H1 (cell line): ENCODE measurements around the gene PTCHD4.

ENCODE experiments used
- CREB1 ChIP-seq: IDR thresholded peaks from 2 replicates; pipeline ENCODE4 v1.6.1; 2012; ENCODE audit warnings: inconsistent platforms
- EZH2 ChIP-seq: fragments of 200-600 bp; sonication (generic); IDR thresholded peaks from 2 replicates; pipeline ENCODE4 v1.7.1; 2012; ENCODE audit warnings: low read depth, mild to moderate bottlenecking, moderate library complexity, low read length, inconsistent platforms; ENCODE audit not compliant: severe bottlenecking
- GABPA ChIP-seq: IDR thresholded peaks from 2 replicates; pipeline ENCODE4 v1.6.1; 2011; ENCODE audit warnings: mild to moderate bottlenecking, low read length, moderate library complexity, borderline replicate concordance; ENCODE audit not compliant: insufficient read depth
- KDM4A ChIP-seq: IDR thresholded peaks from one replicate; pipeline ENCODE4 v1.7.1; 2012; ENCODE audit warnings: low read depth, mild to moderate bottlenecking, moderate library complexity, low read length, inconsistent platforms; ENCODE audit not compliant: severe bottlenecking
- MAFK ChIP-seq: IDR thresholded peaks from 2 replicates; pipeline ENCODE4 v1.6.1; 2012; ENCODE audit warnings: low read depth, mild to moderate bottlenecking, improper control_type of control experiment, low read length
- PHF8 ChIP-seq: fragments of 200-600 bp; sonication (generic); conservative IDR thresholded peaks from 2 replicates; pipeline ENCODE4 v1.7.1; 2012; ENCODE audit warnings: low read depth, mild to moderate bottlenecking, inconsistent platforms, low read length, moderate library complexity
- POLR2A ChIP-seq, 2 experiments: IDR thresholded peaks; 1 replicate in 1 of 2; 2 replicates in 1 of 2; pipeline ENCODE4 v1.6.1; 2011; ENCODE audit warnings: low read depth in 2 of 2, low read length in 2 of 2, mild to moderate bottlenecking in 2 of 2; ENCODE audit errors: control extremely low read depth in 1 of 2
- POLR2AphosphoS5 ChIP-seq: IDR thresholded peaks from 2 replicates; pipeline ENCODE4 v1.6.1; 2011; ENCODE audit warnings: low read depth, low read length
- YY1 ChIP-seq: IDR thresholded peaks from 2 replicates; pipeline ENCODE4 v1.6.1; 2011; ENCODE audit warnings: low read depth, mild to moderate bottlenecking, low read length
- TF ChIP-seq, protein P1 (sequence below), 3 experiments: IDR thresholded peaks; 1 replicate in 2 of 3; 2 replicates in 1 of 3; pipeline versions ENCODE4 v1.5.1 to v1.6.1; 2011; ENCODE audit warnings: low read length in 3 of 3, mild to moderate bottlenecking in 3 of 3, inconsistent platforms in 2 of 3, low read depth in 1 of 3, moderate library complexity in 1 of 3; ENCODE audit not compliant: insufficient read depth in 1 of 3; ENCODE audit errors: control extremely low read depth in 1 of 3
- TF ChIP-seq, protein P2 (sequence below): IDR thresholded peaks from 2 replicates; pipeline ENCODE4 v1.6.1; 2012; ENCODE audit warnings: inconsistent platforms
- TF ChIP-seq, protein P3 (sequence below): IDR thresholded peaks from 2 replicates; pipeline ENCODE4 v1.6.1; 2011; ENCODE audit warnings: low read length, improper control_type of control experiment
- TF ChIP-seq, protein P4 (sequence below): IDR thresholded peaks from 2 replicates; pipeline ENCODE4 v1.6.1; 2012; ENCODE audit warnings: low read length, inconsistent platforms
- TF ChIP-seq, protein P5 (sequence below): IDR thresholded peaks from 2 replicates; pipeline ENCODE4 v1.6.1; 2011; ENCODE audit warnings: low read depth, mild to moderate bottlenecking, low read length; ENCODE audit not compliant: insufficient read depth

DNA sequence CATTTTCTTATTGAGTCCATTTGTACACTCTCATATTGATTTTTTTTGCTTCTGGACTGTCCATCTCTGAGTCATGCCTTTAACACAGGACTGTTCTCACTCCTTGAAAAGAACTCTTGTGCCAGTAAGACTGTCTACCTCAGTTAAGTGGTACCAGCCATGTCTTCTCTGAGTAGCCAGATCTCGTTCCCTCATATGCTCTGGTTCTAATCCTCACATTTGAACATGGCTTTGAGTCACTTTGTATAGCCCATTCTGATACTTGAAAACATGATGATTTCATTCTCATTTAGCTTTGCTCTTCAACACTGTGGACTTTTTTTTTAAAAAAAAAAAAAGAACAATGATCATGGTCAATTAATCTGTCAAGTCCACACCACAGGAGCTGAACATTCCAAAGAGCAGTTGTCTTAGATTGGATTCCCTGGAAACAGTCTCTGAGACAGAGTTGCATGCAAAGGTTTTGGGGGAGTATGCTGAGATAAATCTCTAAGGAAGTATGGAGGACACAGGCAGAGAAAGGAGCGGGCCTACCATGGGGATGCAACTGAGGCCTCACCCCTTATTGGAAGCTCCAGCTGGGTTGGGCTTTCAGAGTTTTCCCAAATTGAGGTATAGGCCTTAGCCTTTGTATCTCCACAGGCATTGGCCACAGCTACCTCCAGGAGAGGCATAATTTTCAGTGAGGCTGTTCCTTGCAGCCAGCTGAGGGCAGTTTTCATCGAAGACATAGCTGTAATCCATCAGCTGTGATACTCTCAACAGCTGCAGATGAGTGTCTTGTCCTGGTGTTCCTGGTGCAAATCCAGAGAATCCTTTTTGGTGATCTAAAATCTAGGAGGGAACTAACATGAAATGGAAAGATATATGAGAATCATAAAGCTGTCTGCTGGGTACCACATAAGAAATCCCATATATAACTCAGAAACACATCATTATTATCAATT is 6.0 kb upstream of the PTCHD4 start:
- TF ChIP-seq MAFK, result no peak
- TF ChIP-seq PHF8, result no peak
- TF ChIP-seq CREB1, result no peak
- TF ChIP-seq, protein P1, sequence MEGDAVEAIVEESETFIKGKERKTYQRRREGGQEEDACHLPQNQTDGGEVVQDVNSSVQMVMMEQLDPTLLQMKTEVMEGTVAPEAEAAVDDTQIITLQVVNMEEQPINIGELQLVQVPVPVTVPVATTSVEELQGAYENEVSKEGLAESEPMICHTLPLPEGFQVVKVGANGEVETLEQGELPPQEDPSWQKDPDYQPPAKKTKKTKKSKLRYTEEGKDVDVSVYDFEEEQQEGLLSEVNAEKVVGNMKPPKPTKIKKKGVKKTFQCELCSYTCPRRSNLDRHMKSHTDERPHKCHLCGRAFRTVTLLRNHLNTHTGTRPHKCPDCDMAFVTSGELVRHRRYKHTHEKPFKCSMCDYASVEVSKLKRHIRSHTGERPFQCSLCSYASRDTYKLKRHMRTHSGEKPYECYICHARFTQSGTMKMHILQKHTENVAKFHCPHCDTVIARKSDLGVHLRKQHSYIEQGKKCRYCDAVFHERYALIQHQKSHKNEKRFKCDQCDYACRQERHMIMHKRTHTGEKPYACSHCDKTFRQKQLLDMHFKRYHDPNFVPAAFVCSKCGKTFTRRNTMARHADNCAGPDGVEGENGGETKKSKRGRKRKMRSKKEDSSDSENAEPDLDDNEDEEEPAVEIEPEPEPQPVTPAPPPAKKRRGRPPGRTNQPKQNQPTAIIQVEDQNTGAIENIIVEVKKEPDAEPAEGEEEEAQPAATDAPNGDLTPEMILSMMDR (IDR thresholded peaks at IDR 0.05; ENCODE audit: control extremely low read depth in 1 of 3, insufficient read depth in 1 of 3, low read depth in 1 of 3, low read length in 3 of 3), result no peak
- TF ChIP-seq YY1, result no peak
- TF ChIP-seq POLR2AphosphoS5, result no peak
- TF ChIP-seq POLR2A (IDR thresholded peaks at IDR 0.05; ENCODE audit: control extremely low read depth in 1 of 2, low read depth in 2 of 2, low read length in 2 of 2), result no peak
- TF ChIP-seq KDM4A, result no peak
- TF ChIP-seq, protein P2, sequence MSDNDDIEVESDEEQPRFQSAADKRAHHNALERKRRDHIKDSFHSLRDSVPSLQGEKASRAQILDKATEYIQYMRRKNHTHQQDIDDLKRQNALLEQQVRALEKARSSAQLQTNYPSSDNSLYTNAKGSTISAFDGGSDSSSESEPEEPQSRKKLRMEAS, result no peak
- no peak for TF ChIP-seq EZH2
- TF ChIP-seq GABPA, result no peak
- TF ChIP-seq, protein P3, sequence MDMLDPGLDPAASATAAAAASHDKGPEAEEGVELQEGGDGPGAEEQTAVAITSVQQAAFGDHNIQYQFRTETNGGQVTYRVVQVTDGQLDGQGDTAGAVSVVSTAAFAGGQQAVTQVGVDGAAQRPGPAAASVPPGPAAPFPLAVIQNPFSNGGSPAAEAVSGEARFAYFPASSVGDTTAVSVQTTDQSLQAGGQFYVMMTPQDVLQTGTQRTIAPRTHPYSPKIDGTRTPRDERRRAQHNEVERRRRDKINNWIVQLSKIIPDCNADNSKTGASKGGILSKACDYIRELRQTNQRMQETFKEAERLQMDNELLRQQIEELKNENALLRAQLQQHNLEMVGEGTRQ, result no peak
- TF ChIP-seq, protein P4, sequence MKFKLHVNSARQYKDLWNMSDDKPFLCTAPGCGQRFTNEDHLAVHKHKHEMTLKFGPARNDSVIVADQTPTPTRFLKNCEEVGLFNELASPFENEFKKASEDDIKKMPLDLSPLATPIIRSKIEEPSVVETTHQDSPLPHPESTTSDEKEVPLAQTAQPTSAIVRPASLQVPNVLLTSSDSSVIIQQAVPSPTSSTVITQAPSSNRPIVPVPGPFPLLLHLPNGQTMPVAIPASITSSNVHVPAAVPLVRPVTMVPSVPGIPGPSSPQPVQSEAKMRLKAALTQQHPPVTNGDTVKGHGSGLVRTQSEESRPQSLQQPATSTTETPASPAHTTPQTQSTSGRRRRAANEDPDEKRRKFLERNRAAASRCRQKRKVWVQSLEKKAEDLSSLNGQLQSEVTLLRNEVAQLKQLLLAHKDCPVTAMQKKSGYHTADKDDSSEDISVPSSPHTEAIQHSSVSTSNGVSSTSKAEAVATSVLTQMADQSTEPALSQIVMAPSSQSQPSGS, result no peak
- TF ChIP-seq, protein P5, sequence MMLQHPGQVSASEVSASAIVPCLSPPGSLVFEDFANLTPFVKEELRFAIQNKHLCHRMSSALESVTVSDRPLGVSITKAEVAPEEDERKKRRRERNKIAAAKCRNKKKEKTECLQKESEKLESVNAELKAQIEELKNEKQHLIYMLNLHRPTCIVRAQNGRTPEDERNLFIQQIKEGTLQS, result no peak
